IPS-18c (cell line): ENCODE data around the gene ARF1.

Experiments
- H3K4me3 ChIP-seq: 2 replicates; pipeline ENCODE4 v1.7.0; 2013; ENCODE audit warnings: low read depth, mild to moderate bottlenecking, low read length, moderate library complexity; ENCODE audit not compliant: insufficient read depth
- H3K9me3 ChIP-seq: one replicate; pipeline ENCODE4 v1.6.1; 2013; ENCODE audit warnings: mild to moderate bottlenecking, low read length, moderate library complexity; ENCODE audit not compliant: control insufficient read depth, insufficient read depth

Gene ARF1

DNA sequence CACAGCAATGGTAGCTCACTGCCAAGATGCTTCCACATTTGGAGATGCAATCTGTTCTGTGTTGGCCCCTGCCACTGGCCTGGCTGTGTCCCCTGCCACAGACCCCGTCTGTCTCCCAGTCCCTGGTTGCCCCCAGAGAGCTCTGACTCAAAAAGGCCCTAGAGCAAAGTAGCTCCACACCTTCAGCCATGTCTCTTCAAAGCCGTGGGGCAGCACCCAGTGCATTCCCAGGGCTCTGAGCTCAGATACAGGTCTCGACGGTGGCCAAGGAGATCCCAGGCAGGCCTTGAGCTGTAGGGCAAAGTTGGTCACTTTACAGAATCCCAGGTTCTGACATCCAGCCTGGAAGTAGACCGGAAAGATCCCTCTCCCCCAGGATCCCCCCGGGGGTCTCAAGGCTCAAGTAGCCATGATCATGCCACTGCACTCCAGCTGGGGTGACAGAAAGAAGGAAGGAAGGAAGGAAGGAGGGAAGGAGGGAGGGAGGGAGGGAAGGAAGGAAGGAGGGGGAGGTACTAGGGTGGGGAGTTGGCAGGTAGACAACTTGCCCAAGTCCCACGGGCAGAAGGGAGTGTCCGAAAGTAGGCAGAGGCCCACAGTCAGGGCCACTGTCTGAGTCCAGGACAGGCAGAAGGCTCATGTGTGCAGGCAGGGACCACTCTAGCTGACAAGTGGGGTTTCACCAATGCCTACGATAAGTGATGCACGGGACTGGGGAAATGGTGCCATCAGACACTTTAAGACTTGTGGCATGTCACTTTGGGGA, 4.8 kb upstream of the ARF1 start:
- Histone ChIP-seq H3K9me3 (no peaks in the 10 kb centered on the region), H3K4me3 (no peak overlapping the region)

DNA sequence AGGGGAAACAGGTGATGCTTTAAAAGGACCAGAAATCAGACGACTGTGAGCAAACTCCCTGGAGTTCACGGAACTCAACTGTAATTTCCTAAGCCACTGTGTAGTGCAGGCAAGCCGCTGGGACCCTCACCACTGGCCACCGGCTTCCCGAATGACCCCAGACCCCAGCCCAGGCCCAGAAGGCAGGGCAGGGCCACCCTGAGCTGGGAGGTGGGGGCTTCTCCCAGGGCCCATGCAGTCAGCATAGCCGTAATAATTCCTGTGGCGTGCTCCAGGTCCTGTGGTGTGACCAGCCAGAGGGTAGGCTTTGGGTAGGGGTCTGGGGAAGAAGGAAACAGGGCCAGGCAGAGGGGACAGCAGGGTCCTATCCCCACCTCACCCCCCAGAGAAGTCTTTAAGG, 3.5 kb upstream of the ARF1 start:
- Histone ChIP-seq H3K9me3 (no peaks in the 10 kb centered on the region), H3K4me3 (no peak overlapping the region; the same call in 1 of the 2 replicates)

DNA sequence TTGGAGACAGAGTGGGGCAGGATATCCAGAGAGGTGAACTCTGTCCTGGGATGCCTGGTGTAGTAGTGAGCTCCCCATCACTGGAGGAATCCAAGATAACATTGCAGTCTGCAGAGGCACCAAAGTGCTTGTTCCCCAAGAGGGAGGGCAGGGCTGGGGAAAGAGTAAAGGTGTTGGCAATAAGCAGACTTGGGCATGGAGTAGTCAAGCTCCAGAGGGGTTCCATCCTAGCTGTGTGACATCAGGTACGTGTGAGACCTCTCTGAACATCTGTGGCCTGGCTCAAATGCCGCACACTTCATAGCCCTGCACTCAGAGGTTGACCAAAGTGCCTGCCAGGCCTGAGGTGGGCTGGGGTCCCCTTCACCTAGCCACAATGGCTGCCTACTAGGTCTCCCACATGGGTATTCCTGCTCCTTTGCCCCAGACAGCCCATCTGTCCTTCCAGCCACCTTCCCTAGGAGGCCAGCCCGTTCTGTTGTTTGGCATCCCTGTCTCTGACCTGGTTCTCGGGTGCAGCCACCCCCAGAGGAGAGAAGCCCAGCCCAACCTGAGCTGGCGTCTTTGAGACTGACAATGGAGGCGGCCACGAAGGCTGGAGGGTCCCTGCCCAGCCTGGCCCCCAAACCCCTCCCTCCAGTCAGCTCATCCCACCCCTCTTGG, 2.8 kb upstream of the ARF1 start:
- no peak overlapping the region for H3K4me3 ChIP-seq
- no peaks in the 10 kb centered on the region for H3K9me3 ChIP-seq

DNA sequence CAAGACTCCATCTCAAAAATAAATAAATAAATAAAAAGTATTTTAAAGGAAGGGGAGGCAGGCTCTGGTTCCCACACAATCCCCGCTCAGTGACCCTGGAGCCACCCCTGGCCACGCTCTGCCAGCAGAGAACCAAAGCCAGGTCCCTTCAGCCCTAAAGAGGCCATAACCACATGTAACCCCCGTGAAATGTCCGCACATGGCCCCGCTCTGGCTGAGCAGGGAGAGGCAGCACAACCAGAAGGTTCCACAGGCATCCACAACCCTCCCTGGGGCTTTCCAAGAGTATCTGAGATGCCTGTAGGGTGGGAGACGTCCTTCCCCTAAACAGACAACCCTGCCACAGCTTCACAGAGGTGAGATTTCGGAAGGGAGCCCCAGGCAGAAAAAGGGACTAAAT, 1.4 kb upstream of the ARF1 start:
- peak overlapping the region; percentile 95 for H3K4me3 ChIP-seq
- H3K9me3 ChIP-seq: no peaks in the 10 kb centered on the region

DNA sequence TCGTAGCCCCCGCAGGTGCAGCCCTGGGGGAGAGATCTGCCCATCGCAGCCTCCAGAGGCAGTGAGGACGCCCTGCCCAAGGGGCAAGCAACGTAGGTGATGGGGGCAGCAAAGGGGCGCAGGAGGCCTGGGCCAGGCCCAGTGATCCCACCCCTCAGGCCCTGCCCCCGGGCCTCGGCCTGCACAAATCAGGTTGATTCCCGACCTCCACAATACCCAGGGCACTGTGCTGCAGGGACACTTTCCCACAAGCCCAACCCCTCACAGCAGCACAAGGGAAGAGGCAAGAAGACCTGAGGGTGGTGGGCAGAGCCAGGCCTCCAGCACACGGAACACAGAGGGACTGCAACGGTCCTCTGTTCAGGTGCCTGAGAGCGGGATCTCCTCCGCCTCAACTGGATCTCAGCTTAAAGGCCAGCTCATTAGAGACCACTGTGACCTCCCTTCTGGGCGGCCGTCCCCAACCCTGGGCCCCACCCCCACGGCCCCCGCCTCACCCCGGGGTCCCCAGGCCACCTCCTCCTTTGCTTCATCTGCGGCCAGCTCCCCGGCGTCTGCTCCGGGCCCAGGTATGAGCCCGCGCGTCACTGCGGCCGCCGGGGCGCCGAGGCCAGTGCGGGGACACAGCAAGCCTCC, 812 bp upstream of the ARF1 start:
- H3K9me3 ChIP-seq: no peaks in the 10 kb centered on the region
- H3K4me3 ChIP-seq: peak overlapping the region; percentile 95

DNA sequence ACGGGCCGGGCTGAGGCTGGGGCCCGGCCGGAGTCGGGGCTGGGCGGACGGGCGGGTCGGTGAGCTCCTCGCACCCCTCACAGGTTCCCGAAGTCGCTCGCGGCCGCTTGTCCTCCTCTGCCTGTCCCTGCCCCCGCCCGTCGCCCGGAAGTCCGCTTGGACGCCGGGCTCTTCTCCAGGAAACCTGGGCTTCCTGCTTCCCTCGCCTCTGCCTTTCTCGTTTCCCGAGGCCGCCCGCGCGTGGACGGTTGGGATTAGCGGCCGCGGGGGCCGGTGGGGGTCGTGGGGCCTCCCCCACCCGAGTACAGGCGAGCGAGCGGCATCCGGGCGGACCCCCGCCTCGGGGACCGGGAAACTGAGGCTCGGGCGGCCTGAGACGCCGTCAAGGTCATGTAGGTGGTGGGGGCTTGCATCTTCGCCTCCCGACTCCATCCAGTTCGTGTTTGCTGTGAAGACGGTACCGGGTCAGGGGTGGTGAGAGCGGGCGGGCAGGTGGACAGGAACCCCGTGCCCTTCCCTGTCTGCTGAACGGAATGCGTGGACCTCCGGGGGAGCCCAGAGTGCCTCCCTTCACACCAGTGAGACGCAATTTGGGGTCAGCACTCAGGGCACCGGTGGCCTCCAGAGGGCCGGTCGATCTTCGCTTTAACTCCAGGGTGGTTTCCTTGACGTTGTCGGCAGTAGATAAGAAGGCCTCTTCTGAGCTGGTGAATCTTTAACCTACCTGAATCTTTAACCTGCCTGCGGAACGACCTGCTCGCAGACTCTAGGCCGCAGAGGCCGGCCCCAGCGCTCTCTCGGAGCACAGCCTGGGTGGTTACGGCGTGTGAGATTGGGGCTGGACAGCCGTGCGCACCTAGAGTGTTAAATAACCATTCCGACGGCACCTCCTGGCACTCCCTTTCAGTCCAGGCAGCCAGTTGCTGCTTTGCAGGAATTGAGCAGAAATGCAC, 686 bp downstream of the ARF1 start:
- peak overlapping the region; percentile 95 for H3K4me3 ChIP-seq
- no peaks in the 10 kb centered on the region for H3K9me3 ChIP-seq

DNA sequence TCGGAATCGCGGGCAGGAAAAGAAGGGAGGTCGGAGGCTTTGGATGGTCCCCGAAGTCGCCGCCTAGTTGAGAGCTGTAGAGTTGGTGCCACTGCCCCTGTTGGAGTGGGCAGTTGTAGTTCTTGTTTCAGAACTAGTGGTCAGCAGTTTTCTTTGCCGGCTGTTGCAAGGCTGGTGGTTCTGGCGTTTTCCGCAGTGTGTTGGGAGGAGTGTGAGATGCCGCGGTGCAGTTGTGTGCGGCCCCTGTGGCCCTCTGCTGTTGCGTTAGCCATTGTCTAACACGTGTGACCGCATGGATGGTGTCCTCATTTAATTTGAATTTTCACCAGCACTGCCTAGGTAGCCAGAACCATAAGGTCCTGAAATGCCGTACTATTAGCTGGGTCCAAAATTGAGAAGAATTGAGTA, 1.4 kb downstream of the ARF1 start:
- no peaks in the 10 kb centered on the region for H3K9me3 ChIP-seq

DNA sequence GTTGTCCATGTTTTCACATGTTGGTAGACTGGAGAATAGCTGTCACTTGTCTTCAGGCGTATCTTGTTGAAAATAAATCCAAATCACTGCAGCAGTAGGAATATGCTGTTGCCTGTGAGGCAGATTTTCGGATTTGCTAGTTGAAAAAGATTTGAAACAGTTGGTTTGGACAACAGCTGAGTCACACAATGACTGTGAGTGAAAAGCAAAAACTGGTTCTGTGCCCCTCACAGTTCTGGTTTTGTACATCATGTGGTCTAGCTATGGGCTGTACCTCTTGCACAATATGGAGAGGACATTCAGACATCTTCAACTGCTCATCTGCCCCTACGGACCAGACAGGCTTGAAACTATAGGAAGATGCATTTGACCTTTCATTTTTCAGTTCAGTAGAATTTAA, 1.8 kb downstream of the ARF1 start:
- Histone ChIP-seq H3K9me3 (no peaks in the 10 kb centered on the region), H3K4me3 (peak overlapping the region; percentile 95)

More for the DNA sequence above, 1.4 kb downstream of the ARF1 start:
- peak overlapping the region; percentile 95 for H3K4me3 ChIP-seq

DNA sequence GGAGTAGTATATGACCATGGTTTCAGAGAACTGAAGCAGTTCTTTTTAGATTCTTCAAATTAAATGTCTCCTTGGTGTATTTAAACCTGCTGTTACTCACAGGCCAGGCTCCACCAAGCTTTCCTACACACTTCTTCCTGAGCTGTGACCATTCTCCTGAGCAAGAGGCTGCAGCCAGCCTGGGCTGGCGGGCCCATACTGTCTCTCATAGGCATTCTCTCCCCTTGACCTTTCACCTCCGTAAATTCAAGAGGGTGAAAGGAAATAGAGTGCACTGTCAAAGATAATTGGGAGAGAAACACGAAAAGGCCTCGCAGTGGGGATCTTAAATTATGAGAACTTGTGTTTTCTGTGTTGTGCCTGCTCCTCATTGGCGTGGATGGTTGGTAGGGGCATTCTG, 2.3 kb downstream of the ARF1 start:
- H3K4me3 ChIP-seq: no peak overlapping the region
- no peaks in the 10 kb centered on the region for H3K9me3 ChIP-seq

DNA sequence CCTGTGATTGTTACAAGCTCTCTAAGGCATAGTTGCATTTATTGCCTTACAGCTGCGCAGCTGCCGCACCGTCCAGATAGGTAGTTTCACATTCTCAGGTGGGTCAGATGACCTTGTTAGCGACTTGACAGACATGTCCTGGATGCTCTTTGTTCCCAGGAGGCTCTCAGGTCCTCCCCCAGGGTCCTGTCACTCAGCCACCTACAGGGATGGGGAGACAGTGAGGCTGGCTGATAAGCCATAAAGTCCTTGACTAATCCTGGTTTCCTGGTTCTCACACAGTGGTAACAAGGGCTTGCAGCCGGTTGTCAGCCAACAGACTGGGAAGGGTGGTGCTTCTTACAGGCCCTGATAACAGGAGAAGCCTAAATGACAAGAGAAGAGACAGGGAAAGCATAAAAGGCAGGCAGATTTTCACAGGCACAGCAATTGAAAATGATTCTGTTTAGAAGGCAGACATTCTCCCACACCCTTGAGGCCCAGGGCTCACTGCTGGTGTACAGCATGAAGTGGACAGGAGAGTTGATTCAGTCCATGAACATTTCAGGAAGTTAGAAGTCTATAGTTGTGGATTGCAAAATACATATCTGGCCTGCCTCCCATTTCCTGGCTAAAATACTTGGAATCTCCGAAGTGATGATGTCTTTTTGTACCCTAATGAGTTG, 2.9 kb downstream of the ARF1 start:
- no peaks in the 10 kb centered on the region for H3K9me3 ChIP-seq
- no peak overlapping the region for H3K4me3 ChIP-seq

DNA sequence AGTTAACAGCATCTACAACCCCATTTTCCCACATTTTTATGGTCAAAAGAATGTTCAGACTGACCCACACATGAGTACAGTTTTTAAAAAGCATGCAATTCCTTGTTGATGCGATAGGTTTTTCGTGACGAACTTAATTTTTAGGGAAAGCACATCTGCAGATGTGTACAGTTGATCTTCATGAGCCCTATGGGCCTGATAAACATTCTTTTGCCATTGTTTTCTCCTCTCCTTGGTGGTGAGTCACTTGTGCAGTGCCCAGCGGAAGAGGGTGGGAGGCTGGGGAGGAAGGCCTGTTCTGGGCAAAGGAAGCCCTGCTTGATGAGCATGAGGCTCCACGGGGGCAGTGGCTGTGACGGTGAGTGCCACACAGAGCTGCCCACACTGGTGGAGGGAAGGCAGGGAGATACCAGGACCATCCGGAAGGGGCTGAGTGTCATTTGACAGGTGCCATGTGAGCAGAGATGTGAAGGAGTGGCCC, 5.3 kb downstream of the ARF1 start:
- Histone ChIP-seq H3K9me3 (no peaks in the 10 kb centered on the region), H3K4me3 (no peak overlapping the region)

DNA sequence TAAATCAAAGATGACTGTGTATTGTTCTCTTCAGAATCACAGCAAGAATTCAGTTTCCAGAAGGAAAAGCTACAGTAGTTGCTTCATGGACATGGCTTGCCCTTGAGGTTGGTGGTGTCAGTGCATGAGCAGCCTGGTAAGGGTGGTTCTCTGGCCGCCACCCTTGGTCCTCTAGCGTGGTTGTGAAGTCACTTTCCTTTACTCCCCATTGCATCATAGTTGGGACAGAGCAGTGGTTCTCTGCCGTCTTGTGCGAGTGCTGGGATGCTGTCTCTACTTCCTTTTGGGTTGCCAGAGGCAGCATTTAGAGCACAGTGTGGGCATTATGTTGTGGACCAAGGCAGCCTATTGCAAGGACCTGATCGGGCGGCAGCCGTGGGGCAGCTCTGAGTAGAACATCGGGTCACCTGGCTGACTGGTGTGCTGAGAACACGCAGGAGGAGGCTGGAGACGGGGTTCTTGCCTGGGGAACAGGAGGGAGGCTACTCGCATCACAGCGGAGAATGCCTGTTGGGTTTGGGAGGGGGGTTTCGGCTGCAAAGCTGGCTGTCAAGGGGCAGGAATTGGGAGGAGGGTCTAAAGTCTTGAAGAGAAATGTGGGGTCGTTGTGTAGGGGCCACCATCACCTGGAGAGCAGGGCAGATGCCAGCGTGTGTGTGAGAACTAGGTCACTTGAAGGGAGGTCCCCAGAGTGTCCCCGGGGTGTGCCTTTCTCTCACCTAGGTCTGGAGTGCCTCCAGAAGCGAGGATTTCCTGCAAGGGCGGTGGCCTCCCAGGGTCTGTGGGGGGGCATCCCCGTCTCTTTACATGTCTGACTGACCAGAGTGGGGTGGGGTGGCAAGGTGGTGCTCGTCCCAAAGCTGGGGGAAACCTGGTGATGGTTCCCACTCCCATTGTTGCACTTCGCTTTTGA, 6.3 kb downstream of the ARF1 start:
- Histone ChIP-seq H3K4me3 (no peak overlapping the region), H3K9me3 (no peaks in the 10 kb centered on the region)

DNA sequence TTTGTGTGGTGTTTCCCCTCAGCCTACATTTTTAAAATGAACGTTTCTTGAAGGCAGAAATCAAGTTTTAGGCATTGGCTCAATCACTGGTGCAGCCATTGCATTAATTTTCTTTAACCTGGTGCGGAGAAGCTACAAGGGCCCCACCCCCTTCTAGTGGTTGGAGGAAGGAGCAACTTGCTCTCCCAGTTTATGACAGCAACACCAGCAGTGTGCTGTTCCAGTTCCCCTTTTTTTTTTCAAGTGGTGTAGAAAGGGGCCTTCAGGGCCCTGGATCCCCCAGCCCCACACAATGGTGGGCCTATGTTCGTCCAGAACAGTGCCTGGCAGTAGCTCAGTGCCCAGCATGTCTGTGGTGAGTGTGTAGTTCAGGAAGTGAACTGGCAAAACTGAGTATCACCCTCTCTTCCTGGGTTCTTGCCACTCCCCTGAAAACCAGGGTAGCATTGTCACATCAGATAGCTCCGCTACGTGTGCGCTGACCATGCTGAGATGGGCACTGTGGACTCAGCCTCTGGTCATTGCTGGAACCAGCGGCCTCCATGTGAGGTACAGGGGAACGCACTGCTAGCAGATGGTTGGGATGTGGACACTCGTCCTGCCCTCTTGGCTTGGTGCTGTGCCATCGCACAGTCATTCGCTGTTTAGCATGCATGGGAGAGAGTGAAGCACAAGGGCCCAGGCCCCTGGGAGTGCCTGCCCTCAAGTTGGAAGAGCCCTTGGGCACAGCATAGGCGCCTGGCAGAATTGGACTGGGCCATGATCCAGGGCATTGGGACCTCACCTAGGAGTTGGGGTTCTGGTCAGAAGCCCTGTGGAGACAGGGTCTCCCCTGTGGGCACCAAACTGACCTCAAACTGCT, 7.2 kb downstream of the ARF1 start:
- Histone ChIP-seq H3K4me3 (no peak overlapping the region), H3K9me3 (no peaks in the 10 kb centered on the region)

DNA sequence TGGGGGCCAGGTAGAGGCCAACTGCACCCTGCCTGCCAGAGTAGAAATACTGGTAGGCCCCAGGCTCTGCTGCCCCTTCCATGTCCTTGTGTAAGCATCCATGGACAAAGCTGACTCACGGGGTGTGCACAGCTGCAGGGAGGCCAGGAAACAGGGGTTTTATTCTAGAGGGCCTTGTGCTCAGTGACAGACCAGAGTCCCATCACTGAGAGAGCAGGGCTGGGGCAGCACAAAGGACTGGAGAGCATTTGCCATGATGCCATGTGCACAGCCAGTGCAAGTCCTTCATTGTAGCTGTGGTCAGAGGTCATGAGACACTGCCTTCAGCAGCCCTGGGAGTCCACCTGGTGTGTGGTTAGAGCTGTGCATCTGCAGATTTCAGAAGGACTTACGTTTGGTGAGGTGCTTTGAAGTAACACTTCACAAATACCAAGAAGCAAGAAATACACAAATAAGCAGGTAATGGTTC, 8.1 kb downstream of the ARF1 start:
- Histone ChIP-seq H3K4me3 (no peak overlapping the region), H3K9me3 (no peaks in the 10 kb centered on the region)

DNA sequence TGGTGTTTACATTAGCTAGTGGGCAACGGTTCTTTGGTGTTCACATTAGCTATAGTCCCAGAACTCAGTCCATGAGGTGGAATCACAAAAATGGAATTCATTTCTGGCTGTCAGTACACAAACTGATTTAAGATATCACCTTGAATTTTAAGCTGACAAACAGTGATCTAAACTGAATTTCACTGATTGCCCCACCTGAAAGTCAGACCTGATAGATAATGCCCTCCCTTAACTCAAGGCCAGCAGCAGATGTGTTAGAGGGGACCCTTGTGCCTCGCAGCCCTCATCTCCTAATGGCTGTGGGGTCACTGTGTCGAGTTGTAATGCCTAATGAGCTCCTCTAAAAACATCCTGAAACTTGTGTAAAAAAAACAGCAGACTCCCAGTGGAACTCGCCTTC, 8.6 kb downstream of the ARF1 start:
- H3K9me3 ChIP-seq: no peaks in the 10 kb centered on the region

More for the DNA sequence above, 8.6 kb downstream of the ARF1 start:
- no peak overlapping the region for H3K4me3 ChIP-seq
